HG03103 (cell line): Measurements from ENCODE around the gene CNTNAP2.

ENCODE experiments used
- ATAC-seq: cut with Tn5 transposase; IDR thresholded peaks from one replicate; pipeline ENCODE4 v1.9.1; 2021; ENCODE audit warnings: low read depth; ENCODE audit not compliant: unreplicated experiment

The CNTNAP2 gene

DNA sequence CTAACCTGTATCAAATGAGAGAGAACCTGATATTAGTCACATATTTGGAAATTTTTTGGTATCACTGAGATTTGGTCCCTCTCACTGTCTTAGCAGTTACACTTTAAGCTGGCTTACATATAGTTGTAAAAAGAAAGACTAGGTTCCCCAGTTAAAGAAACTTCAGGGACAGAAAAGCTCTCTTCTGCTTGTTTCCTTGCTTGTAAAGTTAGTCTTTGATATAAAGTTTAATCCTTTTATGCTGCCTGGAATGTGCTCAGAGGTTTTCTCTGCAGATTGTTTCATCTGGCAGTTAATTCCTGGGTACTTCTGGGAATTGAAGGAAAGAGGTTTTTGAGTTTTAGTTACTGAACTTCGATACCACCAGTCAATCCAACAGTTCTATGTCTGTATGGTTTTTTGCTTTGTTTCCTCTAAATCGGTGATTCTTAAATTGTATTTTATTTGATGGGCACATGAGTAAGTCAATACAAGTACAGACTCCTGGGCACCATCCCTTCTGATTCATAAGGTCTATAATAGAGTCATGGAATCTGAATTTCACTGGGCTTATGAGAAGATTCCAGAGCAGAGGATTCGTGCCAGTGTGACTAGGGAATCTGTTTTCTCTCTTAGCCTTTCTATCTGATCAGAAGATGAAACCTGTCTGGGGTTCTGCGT, 1393.1 kb downstream of the CNTNAP2 start:
- no peak for ATAC-seq

GRCh38 chr7:147510201-147510542, 1393.6 kb downstream of the CNTNAP2 start:
- ATAC-seq: no peak

DNA sequence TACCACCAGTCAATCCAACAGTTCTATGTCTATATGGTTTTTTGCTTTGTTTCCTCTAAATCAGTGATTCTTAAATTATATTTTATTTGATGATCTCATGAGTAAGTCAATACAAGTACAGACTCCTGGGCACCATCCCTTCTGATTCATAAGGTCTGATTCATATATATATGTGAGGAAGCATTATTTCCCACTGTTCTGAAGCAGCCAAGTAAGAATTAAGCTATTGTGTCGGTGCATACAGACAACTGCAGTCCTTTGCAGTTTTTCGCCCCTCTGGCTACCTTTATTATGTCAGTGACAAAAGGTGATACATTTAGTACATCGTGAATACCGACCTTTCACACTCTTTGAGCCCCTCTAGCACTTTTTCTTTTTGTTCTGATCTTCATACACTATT, 1394.3 kb downstream of the CNTNAP2 start:
- ATAC-seq: no peak

- no peak for ATAC-seq
Measured at GRCh38 chr7:147513451-147513850, 1396.8 kb downstream of the CNTNAP2 start.

DNA sequence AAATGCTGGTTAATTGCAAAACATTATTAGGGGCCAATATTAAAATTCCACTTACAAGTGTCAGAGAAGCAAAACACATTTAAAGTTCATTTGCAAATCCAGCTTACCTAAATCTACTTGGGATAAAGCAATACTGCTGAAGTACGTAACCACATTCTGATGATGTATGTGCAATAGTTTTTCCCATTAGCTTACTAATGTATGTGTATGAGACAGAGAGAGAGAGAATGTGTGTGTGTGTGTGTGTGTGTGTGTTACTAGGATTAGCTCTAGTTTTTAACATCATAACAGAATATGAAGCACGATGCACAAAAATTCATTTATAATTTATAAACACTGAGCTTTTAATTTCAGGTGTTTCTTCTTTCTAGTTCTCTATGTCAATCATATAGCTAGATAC, 1399.8 kb downstream of the CNTNAP2 start:
- no peak for ATAC-seq

- no peak for ATAC-seq
Measured at GRCh38 chr7:147519062-147519461, 1402.5 kb downstream of the CNTNAP2 start.

DNA sequence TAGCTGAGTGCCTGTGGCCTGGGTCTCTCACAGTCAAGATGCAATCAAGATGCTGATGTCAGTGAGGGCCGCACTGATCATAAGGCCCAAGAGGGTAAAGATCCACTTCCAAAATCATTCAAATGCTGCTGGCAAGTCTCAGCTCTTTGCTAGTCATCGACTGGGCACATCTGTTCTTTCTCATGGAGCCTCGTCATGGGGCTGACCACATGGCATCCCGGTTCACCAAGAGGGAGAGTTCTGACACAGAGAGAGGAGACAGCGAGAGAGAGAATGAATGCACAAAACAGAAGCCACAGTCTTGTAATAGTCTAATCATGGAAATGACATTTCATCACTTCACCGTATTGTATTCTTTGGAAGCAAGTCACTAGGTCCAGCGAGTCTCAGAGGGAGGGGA, 1406.5 kb downstream of the CNTNAP2 start:
- ATAC-seq: no peak

GRCh38 chr7:147524726-147525250, 1408.2 kb downstream of the CNTNAP2 start:
- no peak for ATAC-seq

DNA sequence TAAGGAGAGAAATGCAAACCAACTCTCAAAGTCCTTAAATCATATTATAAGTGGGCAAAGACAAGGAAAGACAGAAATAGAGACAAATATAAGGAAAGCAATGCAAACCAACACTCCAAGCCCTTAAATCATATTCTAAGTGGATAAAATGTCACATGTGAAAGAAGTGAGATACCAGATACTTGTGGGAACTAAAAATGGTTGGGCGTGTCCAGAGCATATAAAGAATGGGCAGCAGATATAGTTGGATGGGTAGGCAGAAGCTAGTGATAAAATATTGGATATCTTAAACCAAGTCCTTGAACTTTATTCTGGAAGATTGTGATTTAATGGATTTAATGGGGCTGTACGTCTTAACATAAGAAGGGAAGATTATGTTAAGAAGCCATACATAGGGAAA, 1408.7 kb downstream of the CNTNAP2 start:
- no peak for ATAC-seq

GRCh38 chr7:147535701-147536111, 1419.1 kb downstream of the CNTNAP2 start:
- no peak for ATAC-seq

GRCh38 chr7:147539685-147540084, 1423.1 kb downstream of the CNTNAP2 start:
- no peak for ATAC-seq

GRCh38 chr7:147540743-147541142, 1424.1 kb downstream of the CNTNAP2 start:
- ATAC-seq: no peak

DNA sequence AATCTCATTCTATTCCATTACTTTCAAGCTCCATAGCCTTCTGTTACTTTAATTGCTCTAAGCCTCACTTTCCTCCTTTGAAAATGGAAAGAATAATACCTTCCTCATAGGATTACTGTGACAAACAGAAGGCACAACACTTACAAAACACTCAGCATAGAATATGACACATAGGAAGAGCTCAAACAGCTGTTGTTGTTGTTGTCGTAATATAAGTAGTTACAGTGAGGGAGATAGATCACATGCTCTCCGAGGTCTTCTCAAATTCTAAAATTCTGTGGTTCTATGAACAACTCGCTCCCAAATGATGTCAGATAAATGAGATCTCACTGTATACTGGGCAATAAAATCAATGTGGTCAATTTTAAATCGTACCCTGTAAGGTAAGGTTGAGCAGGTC, 1424.7 kb downstream of the CNTNAP2 start:
- ATAC-seq: no peak

DNA sequence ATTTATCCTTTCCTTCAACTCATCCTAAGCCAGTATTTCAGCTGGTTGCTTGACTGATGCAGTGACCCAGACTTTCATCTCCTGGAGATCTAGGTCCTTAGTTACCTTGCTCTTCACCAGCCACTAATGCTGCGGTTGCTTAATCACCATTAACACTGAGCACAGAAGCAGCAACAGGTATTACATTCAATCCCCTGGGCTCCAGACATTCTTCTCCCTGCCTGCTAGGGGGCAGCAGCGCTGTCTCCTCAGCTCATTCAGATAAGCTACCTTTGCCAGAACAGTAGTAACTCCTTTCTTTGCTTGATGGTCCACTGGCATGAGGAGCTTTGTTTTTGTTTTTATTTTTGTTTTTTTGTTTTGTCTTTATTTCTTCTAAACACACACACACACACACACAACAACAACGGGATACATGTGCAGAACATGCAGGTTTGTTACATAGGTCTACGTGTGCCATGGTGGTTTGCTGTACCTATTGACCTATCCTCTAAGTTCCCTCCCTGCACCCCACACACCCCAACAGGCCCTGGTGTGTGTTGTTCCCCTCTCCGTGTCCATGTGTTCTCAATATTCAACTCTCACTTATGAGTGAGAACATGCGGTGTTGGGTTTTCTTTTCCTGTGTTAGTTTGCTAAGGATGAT, 1430.8 kb downstream of the CNTNAP2 start:
- ATAC-seq: no peak

- no peak for ATAC-seq
Measured at GRCh38 chr7:147556317-147556716, 1439.7 kb downstream of the CNTNAP2 start.

- ATAC-seq: no peak
Measured at GRCh38 chr7:147563669-147564068, 1447.1 kb downstream of the CNTNAP2 start.

DNA sequence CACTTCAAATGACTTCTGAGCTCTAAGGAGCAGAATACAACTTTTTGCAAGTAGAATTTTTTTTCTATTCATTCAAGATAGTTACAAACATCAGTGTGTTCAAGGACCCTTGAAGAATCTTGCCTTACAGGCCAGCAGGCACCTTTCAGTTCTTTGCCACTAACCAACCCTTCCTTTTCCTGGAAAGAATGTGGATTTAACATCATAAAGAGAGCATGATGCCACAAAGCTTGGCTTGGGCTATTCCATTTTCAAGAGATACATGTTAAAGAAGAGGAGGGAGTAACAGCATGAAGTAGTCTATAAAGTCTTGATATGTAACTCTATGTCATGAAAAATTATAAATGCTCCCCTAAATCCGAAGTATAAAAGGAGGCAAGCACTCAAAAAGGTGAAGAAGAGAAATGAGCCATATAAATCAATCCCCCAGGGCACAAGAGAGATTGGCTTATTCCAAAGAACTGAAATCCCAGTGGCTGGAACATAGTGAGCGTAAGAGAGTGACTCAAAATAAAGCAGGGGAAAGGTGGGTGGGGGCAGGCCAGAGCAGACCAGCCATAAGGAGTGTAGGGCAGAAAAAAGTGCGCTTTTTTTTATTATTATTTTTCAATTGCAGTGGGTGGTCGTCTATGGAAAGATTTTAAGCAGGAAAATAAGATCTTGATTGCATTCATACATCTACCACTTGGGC, 1448.3 kb downstream of the CNTNAP2 start:
- no peak for ATAC-seq

DNA sequence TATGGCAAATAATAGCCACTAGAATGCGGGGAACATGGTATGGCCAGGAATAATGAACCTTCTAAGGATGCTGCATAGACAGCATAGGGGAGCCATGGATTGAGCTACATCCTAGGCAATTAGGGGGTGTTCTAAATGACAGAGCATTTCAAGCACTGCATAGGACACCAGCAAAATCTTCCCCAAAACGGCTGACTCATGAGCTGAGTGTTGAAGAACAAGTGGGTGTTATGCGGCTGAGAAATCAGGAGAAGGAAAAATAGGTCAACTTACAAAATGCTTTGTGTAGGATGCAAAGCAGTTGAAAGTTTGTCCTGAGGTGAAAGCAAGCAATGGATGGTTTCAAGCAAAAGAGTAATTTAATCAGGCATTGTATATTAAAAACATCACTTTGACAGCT, 1450.4 kb downstream of the CNTNAP2 start:
- no peak for ATAC-seq

DNA sequence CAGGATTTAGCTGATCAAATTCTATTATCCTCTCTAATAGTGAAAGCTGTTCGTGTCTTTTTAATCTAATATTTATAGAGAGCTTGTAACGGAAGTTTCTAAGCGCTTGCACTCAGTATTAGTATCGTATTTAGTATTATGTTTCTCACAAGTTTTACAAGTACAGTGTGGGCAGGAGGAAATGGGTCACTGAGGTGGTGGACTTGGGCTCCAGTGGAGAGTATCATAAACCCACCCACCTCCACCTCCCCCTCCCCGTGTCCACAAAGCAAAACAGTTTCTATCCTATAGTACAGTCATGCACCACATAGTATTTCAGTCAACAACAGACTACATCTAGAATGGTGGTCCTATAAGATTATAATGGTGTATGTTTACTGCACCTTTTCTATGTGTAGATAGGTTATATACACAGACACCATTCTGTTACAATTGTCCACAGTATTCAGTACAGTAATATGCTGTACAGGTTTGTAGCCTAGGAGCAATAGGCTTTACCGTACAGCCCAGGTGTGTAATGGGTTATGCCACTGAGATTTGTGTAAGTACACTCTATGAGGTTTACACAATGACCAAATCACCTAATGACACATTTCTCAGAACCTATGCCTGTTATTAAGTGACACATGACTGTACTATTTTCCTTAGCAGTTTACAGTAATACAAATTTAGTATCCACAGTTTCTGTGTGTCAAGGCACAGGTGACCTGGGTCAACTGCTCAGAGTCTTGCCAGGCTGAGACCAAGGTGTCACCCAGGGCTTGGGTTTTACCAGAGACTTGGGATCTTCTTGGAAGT, 1452.7 kb downstream of the CNTNAP2 start:
- ATAC-seq: no peak

DNA sequence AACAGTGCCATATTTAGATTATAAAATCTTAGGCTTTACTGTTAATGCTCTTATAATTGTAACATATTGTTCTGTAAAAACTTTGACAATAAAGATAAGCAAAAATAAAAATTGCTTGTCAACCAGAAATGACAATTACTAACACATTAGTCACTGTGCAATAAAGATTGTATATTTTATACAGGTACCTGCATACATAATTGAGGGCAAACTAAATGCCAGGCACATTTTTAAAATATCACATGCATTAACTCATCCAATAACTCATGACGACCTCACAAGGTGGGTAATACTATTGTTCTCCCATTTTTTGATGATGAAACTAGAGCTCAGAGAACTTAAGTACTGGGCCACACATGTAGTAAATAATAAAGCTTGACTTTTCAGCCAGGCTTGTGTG, 1453.8 kb downstream of the CNTNAP2 start:
- no peak for ATAC-seq
